HepG2 (cell line): ENCODE data around the gene GPER1. TPM values are rescaled to one million over a fixed set of nuclear protein-coding genes. Genes with fewer than 3 reads are reported as not detected.

Source experiments
- ATRX ChIP-seq: sonication (generic); formaldehyde crosslinking; IDR thresholded peaks from 2 replicates; pipeline ENCODE4 v1.4.0; 2020; ENCODE audit warnings: missing genetic modification reagents, borderline replicate concordance
- GATAD1 ChIP-seq: IDR thresholded peaks from 2 replicates; pipeline ENCODE4 v1.6.1; 2016; ENCODE audit warnings: missing genetic modification reagents, missing compliant biosample characterization
- NCOA1 ChIP-seq: sonication (generic); formaldehyde crosslinking; IDR thresholded peaks from 2 replicates; pipeline ENCODE4 v1.9.0; 2021; ENCODE audit warnings: missing genetic modification reagents
- PCBP2 ChIP-seq: fragments of 200-400 bp; formaldehyde crosslinking; optimal IDR thresholded peaks from 2 replicates; pipeline ENCODE3; 2018; ENCODE audit warnings: low read length, low read depth; ENCODE audit not compliant: poor library complexity, severe bottlenecking
- PITX1 ChIP-seq: sonication (generic); formaldehyde crosslinking; IDR thresholded peaks from 2 replicates; pipeline ENCODE4 v1.5.1; 2020; ENCODE audit warnings: mild to moderate bottlenecking, missing genetic modification reagents
- SUZ12 ChIP-seq: fragments of 150-350 bp; IDR thresholded peaks from 2 replicates; pipeline ENCODE4 v1.6.1; 2014; ENCODE audit warnings: low read depth, low read length
- TBL1XR1 ChIP-seq: fragments of 150-350 bp; IDR thresholded peaks from 2 replicates; pipeline ENCODE4 v1.6.1; 2014; ENCODE audit warnings: borderline replicate concordance, low read length; ENCODE audit not compliant: partially characterized antibody
- ZNF12 ChIP-seq: sonication (generic); formaldehyde crosslinking; IDR thresholded peaks from 2 replicates; pipeline ENCODE4 v1.5.0; 2020; ENCODE audit warnings: missing genetic modification reagents
- ZNF460 ChIP-seq: sonication (generic); formaldehyde crosslinking; IDR thresholded peaks from 2 replicates; pipeline ENCODE4 v1.5.1; 2020; ENCODE audit warnings: missing genetic modification reagents, mild to moderate bottlenecking, borderline replicate concordance
- ZNF629 ChIP-seq: sonication (generic); formaldehyde crosslinking; conservative IDR thresholded peaks from 2 replicates; pipeline ENCODE4 v1.5.0; 2020; ENCODE audit warnings: missing genetic modification reagents
- ZSCAN21 ChIP-seq: sonication (generic); formaldehyde crosslinking; IDR thresholded peaks from 2 replicates; pipeline ENCODE4 v1.8.0; 2022; ENCODE audit warnings: mild to moderate bottlenecking, missing genetic modification reagents, moderate library complexity, borderline replicate concordance
- polyA plus RNA-seq, 8 experiments: library from polyadenylated mRNA; depleted of rRNA in 3 of 8; stranded (reverse) in 7 of 8; unstranded in 1 of 8; fragments of >200 nt; fragmentation: Illumina TruSeq in 4 of 8; extraction: Trizol in 4 of 8; gene quantifications; 2 replicates each; pipeline versions ENCODE4 v1.2.1 to v1.2.3, GENCODE V29; 2011 to 2016; ENCODE audit warnings: low read depth in 4 of 8, missing spikeins in 1 of 8, mixed read lengths in 1 of 8; ENCODE audit not compliant: insufficient read depth in 1 of 8
- total RNA-seq, 5 experiments: library from RNA; depleted of rRNA; stranded (reverse); fragments of >200 nt; fragmentation: Illumina TruSeq; extraction: Trizol; gene quantifications; 2 replicates each; pipeline ENCODE4 v1.2.3, GENCODE V29; 2016; ENCODE audit warnings: low read depth in 1 of 5
- TF ChIP-seq, protein P1 (sequence below): sonication (generic); formaldehyde crosslinking; IDR thresholded peaks from 2 replicates; pipeline ENCODE4 v1.5.1; 2020; ENCODE audit warnings: missing genetic modification reagents, mild to moderate bottlenecking, borderline replicate concordance
- TF ChIP-seq, protein P2 (sequence below): sonication (generic); formaldehyde crosslinking; IDR thresholded peaks from 2 replicates; pipeline ENCODE4 v1.4.0; 2020; ENCODE audit warnings: mild to moderate bottlenecking, missing genetic modification reagents, borderline replicate concordance
- TF ChIP-seq, protein P3 (sequence below): sonication (generic); formaldehyde crosslinking; IDR thresholded peaks from 2 replicates; pipeline ENCODE4 v1.9.0; 2021; ENCODE audit warnings: missing genetic modification reagents, borderline replicate concordance
- TF ChIP-seq, protein P4 (sequence below): IDR thresholded peaks from 2 replicates; pipeline ENCODE4 v1.6.1; 2018; ENCODE audit warnings: missing genetic modification reagents
- TF ChIP-seq, protein P5 (sequence below): sonication (generic); formaldehyde crosslinking; IDR thresholded peaks from 2 replicates; pipeline ENCODE4 v1.4.0; 2020; ENCODE audit warnings: missing genetic modification reagents, borderline replicate concordance

Gene GPER1
- total and polyA plus RNA-seq, 2 of the 13 experiments (the other 11 are each of a cell fraction or from before 2014, with no cell fraction given): 12.7 to 19.7 TPM

DNA sequence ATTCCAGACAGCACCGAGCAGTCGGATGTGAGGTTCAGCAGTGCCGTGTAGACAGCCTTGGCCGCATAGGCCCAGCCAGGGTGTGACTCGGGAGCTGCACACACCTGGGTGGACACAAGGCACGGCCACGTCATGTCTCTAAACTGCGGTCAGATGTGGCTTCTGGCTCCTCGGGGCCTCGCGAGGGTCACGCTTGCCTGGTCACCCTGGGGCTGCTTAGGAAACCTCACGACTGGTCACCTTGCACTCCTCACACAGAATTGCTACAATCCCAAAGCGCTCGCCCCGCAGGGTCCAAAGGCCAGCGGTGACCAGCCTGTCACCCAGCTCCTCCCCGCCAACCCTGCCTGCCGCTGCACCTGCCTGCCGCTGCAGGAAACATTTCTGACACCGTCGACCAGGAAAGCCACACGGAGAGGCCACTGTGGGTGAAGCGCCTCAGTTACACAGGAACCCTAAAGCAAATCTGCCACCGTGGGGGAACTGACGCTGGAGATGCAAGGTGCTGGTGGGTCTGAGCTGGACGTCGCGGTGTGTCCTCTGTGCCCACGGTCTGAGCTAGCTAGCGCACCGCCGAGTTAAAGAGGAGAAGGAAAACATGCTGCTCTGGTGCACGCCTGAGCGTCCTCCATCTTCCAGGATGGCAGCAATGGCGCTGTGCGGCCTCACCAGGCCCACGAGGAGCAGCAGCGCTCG is 5.0 kb downstream of the GPER1 start (continued):
- TF ChIP-seq, protein P1, sequence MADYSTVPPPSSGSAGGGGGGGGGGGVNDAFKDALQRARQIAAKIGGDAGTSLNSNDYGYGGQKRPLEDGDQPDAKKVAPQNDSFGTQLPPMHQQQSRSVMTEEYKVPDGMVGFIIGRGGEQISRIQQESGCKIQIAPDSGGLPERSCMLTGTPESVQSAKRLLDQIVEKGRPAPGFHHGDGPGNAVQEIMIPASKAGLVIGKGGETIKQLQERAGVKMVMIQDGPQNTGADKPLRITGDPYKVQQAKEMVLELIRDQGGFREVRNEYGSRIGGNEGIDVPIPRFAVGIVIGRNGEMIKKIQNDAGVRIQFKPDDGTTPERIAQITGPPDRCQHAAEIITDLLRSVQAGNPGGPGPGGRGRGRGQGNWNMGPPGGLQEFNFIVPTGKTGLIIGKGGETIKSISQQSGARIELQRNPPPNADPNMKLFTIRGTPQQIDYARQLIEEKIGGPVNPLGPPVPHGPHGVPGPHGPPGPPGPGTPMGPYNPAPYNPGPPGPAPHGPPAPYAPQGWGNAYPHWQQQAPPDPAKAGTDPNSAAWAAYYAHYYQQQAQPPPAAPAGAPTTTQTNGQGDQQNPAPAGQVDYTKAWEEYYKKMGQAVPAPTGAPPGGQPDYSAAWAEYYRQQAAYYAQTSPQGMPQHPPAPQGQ: no peak
- 0 out of 2 replicates have a peak, but pooled peaks have one; percentile 27 for TF ChIP-seq ZNF12 (CRISPR knock-in tag)
- peak; percentile 28; the same call in 1 of the 2 replicates for TF ChIP-seq PITX1 (CRISPR knock-in tag)
- TF ChIP-seq, protein P2, sequence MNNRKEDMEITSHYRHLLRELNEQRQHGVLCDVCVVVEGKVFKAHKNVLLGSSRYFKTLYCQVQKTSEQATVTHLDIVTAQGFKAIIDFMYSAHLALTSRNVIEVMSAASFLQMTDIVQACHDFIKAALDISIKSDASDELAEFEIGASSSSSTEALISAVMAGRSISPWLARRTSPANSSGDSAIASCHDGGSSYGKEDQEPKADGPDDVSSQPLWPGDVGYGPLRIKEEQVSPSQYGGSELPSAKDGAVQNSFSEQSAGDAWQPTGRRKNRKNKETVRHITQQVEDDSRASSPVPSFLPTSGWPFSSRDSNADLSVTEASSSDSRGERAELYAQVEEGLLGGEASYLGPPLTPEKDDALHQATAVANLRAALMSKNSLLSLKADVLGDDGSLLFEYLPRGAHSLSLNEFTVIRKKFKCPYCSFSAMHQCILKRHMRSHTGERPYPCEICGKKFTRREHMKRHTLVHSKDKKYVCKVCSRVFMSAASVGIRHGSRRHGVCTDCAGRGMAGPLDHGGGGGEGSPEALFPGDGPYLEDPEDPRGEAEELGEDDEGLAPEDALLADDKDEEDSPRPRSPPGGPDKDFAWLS (CRISPR knock-in tag): 0 out of 2 replicates have a peak, but pooled peaks have one; percentile 71
- TF ChIP-seq, protein P3, sequence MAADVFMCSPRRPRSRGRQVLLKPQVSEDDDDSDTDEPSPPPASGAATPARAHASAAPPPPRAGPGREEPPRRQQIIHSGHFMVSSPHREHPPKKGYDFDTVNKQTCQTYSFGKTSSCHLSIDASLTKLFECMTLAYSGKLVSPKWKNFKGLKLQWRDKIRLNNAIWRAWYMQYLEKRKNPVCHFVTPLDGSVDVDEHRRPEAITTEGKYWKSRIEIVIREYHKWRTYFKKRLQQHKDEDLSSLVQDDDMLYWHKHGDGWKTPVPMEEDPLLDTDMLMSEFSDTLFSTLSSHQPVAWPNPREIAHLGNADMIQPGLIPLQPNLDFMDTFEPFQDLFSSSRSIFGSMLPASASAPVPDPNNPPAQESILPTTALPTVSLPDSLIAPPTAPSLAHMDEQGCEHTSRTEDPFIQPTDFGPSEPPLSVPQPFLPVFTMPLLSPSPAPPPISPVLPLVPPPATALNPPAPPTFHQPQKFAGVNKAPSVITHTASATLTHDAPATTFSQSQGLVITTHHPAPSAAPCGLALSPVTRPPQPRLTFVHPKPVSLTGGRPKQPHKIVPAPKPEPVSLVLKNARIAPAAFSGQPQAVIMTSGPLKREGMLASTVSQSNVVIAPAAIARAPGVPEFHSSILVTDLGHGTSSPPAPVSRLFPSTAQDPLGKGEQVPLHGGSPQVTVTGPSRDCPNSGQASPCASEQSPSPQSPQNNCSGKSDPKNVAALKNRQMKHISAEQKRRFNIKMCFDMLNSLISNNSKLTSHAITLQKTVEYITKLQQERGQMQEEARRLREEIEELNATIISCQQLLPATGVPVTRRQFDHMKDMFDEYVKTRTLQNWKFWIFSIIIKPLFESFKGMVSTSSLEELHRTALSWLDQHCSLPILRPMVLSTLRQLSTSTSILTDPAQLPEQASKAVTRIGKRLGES (CRISPR knock-in tag): no peak
- no peak for TF ChIP-seq PCBP2
- TF ChIP-seq, protein P4, sequence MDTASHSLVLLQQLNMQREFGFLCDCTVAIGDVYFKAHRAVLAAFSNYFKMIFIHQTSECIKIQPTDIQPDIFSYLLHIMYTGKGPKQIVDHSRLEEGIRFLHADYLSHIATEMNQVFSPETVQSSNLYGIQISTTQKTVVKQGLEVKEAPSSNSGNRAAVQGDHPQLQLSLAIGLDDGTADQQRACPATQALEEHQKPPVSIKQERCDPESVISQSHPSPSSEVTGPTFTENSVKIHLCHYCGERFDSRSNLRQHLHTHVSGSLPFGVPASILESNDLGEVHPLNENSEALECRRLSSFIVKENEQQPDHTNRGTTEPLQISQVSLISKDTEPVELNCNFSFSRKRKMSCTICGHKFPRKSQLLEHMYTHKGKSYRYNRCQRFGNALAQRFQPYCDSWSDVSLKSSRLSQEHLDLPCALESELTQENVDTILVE (CRISPR knock-in tag): no peak
- TF ChIP-seq, protein P5, sequence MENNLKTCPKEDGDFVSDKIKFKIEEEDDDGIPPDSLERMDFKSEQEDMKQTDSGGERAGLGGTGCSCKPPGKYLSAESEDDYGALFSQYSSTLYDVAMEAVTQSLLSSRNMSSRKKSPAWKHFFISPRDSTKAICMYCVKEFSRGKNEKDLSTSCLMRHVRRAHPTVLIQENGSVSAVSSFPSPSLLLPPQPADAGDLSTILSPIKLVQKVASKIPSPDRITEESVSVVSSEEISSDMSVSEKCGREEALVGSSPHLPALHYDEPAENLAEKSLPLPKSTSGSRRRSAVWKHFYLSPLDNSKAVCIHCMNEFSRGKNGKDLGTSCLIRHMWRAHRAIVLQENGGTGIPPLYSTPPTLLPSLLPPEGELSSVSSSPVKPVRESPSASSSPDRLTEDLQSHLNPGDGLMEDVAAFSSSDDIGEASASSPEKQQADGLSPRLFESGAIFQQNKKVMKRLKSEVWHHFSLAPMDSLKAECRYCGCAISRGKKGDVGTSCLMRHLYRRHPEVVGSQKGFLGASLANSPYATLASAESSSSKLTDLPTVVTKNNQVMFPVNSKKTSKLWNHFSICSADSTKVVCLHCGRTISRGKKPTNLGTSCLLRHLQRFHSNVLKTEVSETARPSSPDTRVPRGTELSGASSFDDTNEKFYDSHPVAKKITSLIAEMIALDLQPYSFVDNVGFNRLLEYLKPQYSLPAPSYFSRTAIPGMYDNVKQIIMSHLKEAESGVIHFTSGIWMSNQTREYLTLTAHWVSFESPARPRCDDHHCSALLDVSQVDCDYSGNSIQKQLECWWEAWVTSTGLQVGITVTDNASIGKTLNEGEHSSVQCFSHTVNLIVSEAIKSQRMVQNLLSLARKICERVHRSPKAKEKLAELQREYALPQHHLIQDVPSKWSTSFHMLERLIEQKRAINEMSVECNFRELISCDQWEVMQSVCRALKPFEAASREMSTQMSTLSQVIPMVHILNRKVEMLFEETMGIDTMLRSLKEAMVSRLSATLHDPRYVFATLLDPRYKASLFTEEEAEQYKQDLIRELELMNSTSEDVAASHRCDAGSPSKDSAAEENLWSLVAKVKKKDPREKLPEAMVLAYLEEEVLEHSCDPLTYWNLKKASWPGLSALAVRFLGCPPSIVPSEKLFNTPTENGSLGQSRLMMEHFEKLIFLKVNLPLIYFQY (CRISPR knock-in tag): 0 out of 2 replicates have a peak, but pooled peaks have one; percentile 44
- peak; percentile 55; the same call in 1 of the 2 replicates for TF ChIP-seq ZSCAN21 (CRISPR knock-in tag)
- no peak; the same call in 1 of the 2 replicates for TF ChIP-seq ZNF460
- TF ChIP-seq NCOA1: no peak
- TF ChIP-seq TBL1XR1: no peak
- TF ChIP-seq ZNF629 (CRISPR knock-in tag): no peak; the same call in 1 of the 2 replicates
- no peak; the same call in 1 of the 2 replicates for TF ChIP-seq GATAD1
- no peak for TF ChIP-seq SUZ12
- no peak for TF ChIP-seq ATRX
